ENCODE results near the gene HIGD2A.

Gene HIGD2A

GRCh38 chr5:176425791-176426190 lies 37.2 kb downstream of the HIGD2A start:
- H3K27me3 ChIP-seq (ENCODE audit: low read length) = no peaks in the 10 kb centered on the region
- no peaks in the 10 kb centered on the region for H3F3A ChIP-seq (ENCODE audit: insufficient read depth)
- no peaks in the 10 kb centered on the region for H4K20me1 ChIP-seq (ENCODE audit: low read depth, low read length)
- peaks cover 3% of the 10 kb centered on the region; the same call in 1 of the 2 replicates for H3K9me3 ChIP-seq (ENCODE audit: insufficient read depth, low read length)
- peaks cover 3% of the 10 kb centered on the region; the same call in 1 of the 2 replicates for H3K36me3 ChIP-seq (ENCODE audit: low read length)
- TF ChIP-seq EZH2phosphoT487 (conservative IDR thresholded peaks at IDR 0.05; ENCODE audit: low read length) (no peak), CTCF (IDR thresholded peaks at IDR 0.05; ENCODE audit: insufficient read depth, low read length, poor library complexity, severe bottlenecking) (no peak)
- no peak overlapping the region for H3K4me3 ChIP-seq (ENCODE audit: insufficient read depth, low read length, poor library complexity, severe bottlenecking)
- no peak overlapping the region for H3K27ac ChIP-seq (ENCODE audit: low read depth, low read length)
- no peak overlapping the region for H3K4me2 ChIP-seq (ENCODE audit: low read depth, low read length, poor library complexity, severe bottlenecking)
- no peak overlapping the region for H3K9ac ChIP-seq (ENCODE audit: low read length)
- H3K79me2 ChIP-seq (ENCODE audit: insufficient read depth, low read length) = no peaks in the 10 kb centered on the region
- no peaks in the 10 kb centered on the region for H3K9me2 ChIP-seq (replicated peaks; ENCODE audit: insufficient read depth, low read length)
- H2AFZ ChIP-seq (ENCODE audit: low read depth, low read length, severe bottlenecking) = no peak overlapping the region

DNA sequence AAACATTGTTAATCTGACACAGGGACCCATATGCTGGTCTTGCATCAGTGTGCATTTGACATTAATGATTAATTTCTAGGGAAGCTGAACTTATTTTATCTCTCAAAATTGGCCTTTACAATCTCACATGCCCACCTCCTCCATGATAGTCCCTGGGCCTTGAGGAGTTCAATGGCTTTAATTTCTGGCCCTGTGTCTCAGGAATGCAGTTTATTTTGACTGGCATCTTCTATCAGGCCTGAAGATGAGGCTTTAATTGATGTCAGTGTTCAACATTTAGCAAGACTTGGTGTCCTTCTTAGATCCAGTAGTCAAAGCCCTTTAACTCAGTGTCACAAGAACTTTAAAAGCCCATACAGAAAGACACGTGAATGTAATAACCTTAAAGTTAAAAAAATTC lies 38.3 kb downstream of the HIGD2A start:
- H3K79me2 ChIP-seq (ENCODE audit: insufficient read depth, low read length) = no peaks in the 10 kb centered on the region

GRCh38 chr5:176427971-176428370 lies 39.4 kb downstream of the HIGD2A start:
- no peak overlapping the region for H3K4me2 ChIP-seq (ENCODE audit: low read depth, low read length, poor library complexity, severe bottlenecking)
- H2AFZ ChIP-seq (ENCODE audit: low read depth, low read length, severe bottlenecking) = no peak overlapping the region
- H3K4me3 ChIP-seq (ENCODE audit: insufficient read depth, low read length, poor library complexity, severe bottlenecking) = no peak overlapping the region
- H3K79me2 ChIP-seq (ENCODE audit: insufficient read depth, low read length) = no peaks in the 10 kb centered on the region
- no peaks in the 10 kb centered on the region for H3K27me3 ChIP-seq (ENCODE audit: low read length)
- H3K9ac ChIP-seq (ENCODE audit: low read length) = no peak overlapping the region
- H3K9me3 ChIP-seq (ENCODE audit: insufficient read depth, low read length) = peaks cover 3% of the 10 kb centered on the region; the same call in 1 of the 2 replicates
- peaks cover 3% of the 10 kb centered on the region; the same call in 1 of the 2 replicates for H3K36me3 ChIP-seq (ENCODE audit: low read length)
- no peaks in the 10 kb centered on the region for H3F3A ChIP-seq (ENCODE audit: insufficient read depth)
- TF ChIP-seq CTCF (IDR thresholded peaks at IDR 0.05; ENCODE audit: insufficient read depth, low read length, poor library complexity, severe bottlenecking) (no peak), EZH2phosphoT487 (conservative IDR thresholded peaks at IDR 0.05; ENCODE audit: low read length) (no peak)
- no peak overlapping the region for H3K27ac ChIP-seq (ENCODE audit: low read depth, low read length)
- no peaks in the 10 kb centered on the region for H3K9me2 ChIP-seq (replicated peaks; ENCODE audit: insufficient read depth, low read length)
- H4K20me1 ChIP-seq (ENCODE audit: low read depth, low read length) = no peaks in the 10 kb centered on the region

More for the DNA sequence above, 38.3 kb downstream of the HIGD2A start:
- H3F3A ChIP-seq (ENCODE audit: insufficient read depth) = no peaks in the 10 kb centered on the region
- no peaks in the 10 kb centered on the region for H3K9me2 ChIP-seq (replicated peaks; ENCODE audit: insufficient read depth, low read length)
- no peaks in the 10 kb centered on the region for H3K27me3 ChIP-seq (ENCODE audit: low read length)
- H3K4me2 ChIP-seq (ENCODE audit: low read depth, low read length, poor library complexity, severe bottlenecking) = no peak overlapping the region
- no peak for TF ChIP-seq EZH2phosphoT487 (conservative IDR thresholded peaks at IDR 0.05; ENCODE audit: low read length)
- TF ChIP-seq CTCF (IDR thresholded peaks at IDR 0.05; ENCODE audit: insufficient read depth, low read length, poor library complexity, severe bottlenecking) = no peak
- H3K9me3 ChIP-seq (ENCODE audit: insufficient read depth, low read length) = peaks cover 3% of the 10 kb centered on the region; the same call in 1 of the 2 replicates
- H3K36me3 ChIP-seq (ENCODE audit: low read length) = peaks cover 3% of the 10 kb centered on the region; the same call in 1 of the 2 replicates
- no peak overlapping the region for H3K9ac ChIP-seq (ENCODE audit: low read length)
- H3K27ac ChIP-seq (ENCODE audit: low read depth, low read length) = no peak overlapping the region
- no peak overlapping the region for H3K4me3 ChIP-seq (ENCODE audit: insufficient read depth, low read length, poor library complexity, severe bottlenecking)
- no peak overlapping the region for H2AFZ ChIP-seq (ENCODE audit: low read depth, low read length, severe bottlenecking)
- H4K20me1 ChIP-seq (ENCODE audit: low read depth, low read length) = no peaks in the 10 kb centered on the region

Data from SU-DHL-6 (cell line).